Glomerular endothelial cell (primary cell): ENCODE measurements around the gene SERPINA1. TPM values are rescaled to one million over a fixed set of nuclear protein-coding genes. Genes with fewer than 3 reads are reported as not detected.
"Not testable (repeated sequence)": the region's sequence is repeated elsewhere in the genome, so short reads cannot be mapped to it uniquely, and the experiment has no call there.

Source experiments
- DNase-seq: peaks from one replicate; pipeline ENCODE4 v3.0.0-alpha.2; 2011; ENCODE audit warnings: low read depth, low spot score; ENCODE audit errors: extremely low read depth
- total RNA-seq: library from RNA; depleted of rRNA; stranded (reverse); fragments of >200 nt; gene quantifications from 2 replicates; pipeline ENCODE4 v1.2.3, GENCODE V29; 2015

SERPINA1 gene
- total RNA-seq, result 0.87 and 0.88 TPM in 2 replicates

GRCh38 chr14:94388384-94389103, at the start of gene SERPINA1:
TSS of gene SERPINA1 (minus strand) at chr14:94388602. CDS start at chr14:94383237, 5,365 bp downstream.
- no peak for DNase-seq

GRCh38 chr14:94428610-94429009, 40.2 kb upstream of the SERPINA1 start:
- no peak for DNase-seq

- DNase-seq, result no peak
These were observed 38.7 kb upstream of the SERPINA1 start for GRCh38 chr14:94427016-94427613.

GRCh38 chr14:94426526-94426925, 38.1 kb upstream of the SERPINA1 start:
- no peak for DNase-seq

DNA sequence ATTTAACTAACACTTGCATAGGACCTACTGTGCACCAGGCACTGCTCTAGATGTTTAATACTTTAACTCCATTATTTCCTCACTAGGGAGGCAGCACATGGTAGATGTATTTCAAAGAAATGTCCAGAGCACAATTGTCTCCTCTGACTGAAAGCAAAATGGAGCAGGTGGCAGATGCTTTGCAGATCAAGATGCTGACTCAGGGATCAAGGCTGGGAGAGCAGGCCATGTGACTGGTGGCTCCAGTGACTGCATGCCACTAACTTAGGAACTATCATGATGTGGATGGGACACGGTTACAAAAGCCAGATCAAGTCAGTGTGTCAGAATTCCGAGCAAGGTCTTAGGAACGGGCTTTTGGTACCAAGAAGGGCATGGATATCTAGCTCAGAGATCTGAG, 36.0 kb upstream of the SERPINA1 start:
- DNase-seq, result no peak

GRCh38 chr14:94423453-94424056, 35.2 kb upstream of the SERPINA1 start:
- no peak for DNase-seq

DNA sequence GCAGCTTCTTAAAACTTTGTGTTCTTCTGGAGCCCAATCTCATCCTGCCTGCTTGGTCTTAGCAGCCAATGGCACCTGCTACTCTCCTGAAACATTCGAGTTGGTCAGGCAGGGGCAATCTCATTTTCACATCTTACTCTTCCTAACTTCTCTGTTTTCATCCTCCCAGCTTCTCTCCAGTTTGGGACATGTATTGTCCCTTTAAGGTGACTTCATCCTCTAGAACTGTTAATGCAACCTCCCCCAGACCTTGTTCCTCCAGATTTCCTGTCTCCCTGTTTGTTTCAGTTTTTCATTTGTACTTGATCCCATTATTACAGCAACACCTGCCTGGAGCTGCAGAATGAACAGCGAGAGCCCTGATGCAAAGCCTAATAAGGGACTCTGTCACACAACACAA, 32.9 kb upstream of the SERPINA1 start:
- no peak for DNase-seq

DNA sequence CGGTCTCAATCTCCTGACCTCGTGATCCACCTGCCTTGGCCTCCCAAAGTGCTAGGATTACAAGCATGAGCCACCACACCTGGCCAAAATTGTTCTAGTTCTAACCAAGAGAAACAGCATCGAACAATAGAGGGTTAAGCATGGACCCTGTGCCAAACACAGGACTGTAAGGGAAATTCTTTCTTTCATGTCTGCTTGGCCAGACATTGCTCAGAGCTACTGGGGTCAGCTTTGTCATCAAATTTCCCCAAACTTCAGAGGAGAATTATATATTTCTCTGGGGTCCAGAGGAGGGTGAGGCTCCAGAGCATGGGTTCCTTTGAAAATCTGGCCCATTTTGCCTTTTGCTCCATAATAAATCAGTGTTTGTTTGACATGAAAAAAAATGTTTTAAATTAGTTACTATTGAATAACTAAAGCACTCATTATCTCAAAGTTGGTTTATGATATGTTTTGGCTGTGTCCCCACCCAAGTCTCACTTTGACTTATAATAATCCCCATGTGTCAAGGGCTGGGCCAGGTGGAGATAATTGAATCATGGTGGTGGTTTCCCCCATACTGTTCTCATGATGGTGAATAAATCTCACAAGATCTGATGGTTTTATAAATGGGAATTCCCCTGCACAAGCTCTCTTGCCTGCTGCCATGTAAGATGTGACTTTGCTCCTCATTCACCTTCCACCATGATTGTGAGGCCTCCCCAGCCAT, 29.2 kb upstream of the SERPINA1 start:
- DNase-seq, result not testable (repeated sequence)

DNA sequence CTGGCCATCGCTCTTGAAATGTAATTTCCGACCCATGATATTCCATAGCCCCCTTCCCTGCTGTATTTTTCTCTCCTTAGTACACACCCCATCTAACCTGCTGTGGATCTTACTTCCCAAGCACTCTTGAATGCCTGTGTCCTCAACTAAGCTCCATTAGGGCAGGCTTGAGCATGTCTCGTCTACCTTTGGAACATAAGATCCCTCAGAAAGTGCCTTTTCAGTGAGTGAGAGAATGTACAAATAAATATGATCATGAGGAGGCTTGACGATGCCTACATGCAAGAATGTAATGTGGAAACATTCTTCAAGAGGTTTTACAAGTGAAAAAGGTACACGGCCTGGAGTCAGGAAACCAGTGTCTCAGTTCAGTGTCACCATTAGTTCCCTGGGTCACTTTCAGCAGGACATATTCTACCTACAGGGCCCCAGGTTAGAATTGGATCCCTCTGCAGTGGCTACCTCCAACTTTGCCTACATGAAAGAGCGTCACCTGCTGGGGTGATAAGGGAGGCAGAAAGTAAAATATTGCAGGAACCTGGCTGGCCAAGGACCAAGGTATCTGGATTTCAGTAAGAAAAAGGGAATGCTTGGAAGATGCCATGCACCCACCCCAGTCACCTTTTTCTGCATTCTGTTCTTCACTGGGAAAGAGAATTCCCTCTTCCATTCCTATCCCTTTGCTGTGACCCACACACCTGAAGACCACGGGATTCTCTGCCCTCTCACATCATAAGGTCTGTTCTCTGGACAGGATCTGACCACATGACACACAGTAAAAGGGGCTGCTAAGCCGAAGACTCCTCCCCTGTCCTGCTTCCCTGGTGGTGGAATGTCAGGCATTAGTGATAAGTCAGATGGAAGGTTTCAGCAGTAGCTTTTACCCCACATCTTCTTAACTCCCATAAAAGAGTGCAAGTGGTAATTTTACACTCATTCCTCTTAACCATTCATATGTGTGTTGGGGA, 24.6 kb upstream of the SERPINA1 start:
- DNase-seq, result no peak

GRCh38 chr14:94411638-94412037, 23.2 kb upstream of the SERPINA1 start:
- DNase-seq, result no peak

DNA sequence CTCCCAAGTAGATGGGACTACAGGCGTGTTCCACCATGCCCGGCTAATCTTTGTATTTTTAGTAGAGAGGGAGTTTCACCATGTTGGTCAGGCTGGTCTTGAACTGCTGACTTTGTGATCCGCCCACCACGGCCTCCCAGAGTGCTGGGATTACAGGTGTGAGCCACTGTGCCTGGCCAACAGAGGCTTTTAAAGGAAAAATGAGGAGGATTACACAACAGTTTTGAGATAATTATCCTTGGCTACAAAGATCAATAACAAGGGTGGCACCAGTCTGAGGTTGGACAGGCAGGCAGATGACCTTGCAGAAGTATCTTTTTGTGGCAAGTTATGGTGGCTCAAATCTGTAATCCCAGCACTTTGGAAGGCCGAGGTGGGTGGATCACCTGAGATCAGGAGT, 21.0 kb upstream of the SERPINA1 start:
- DNase-seq, result not testable (repeated sequence)

DNA sequence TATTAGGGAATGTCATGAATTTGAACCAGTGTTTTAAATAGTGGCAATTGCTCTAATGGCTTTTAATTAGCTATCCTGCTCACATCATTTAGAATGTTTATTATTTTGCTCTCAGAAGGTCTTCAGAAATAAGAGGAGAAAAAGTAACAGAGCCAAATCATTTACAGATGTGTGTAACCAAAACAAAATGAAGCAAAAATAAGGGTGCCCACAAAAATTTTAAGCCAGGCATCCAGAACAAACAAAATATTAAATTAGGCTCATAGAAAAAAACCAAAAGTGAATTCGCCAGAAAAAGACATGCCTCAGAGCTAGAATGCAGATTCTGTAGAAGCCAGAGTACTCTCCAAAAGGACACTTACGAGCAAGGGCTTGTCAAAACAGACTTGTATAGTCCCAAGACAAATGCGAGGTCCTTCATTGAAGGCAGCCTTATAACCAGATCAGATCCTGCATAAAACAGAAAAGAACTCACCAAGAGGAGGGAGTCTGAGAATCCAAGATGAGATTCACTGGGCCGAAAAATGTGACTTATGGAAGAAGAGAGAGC, 20.2 kb upstream of the SERPINA1 start:
- no peak for DNase-seq

GRCh38 chr14:94407906-94408305, 19.5 kb upstream of the SERPINA1 start:
- no peak for DNase-seq

GRCh38 chr14:94406910-94407309, 18.5 kb upstream of the SERPINA1 start:
- no peak for DNase-seq

DNA sequence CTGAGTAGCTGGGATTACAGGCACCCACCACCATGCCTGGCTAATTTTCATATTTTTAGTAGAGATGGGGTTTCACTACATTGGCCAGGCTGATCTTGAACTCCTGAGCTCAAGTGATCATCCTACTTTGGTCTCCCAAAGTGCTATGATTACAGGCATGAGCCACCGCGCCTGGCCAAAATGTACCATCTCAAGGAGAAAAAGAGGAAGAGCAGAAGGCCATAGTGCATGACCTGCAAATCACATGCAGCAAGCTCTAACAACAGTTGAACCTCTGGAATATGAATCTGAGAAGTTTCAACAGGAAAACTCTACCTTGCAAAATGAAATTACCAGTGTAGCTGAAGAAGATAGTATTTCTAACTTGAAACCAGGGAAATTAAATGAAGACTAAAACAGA, 17.1 kb upstream of the SERPINA1 start:
- DNase-seq, result no peak

DNA sequence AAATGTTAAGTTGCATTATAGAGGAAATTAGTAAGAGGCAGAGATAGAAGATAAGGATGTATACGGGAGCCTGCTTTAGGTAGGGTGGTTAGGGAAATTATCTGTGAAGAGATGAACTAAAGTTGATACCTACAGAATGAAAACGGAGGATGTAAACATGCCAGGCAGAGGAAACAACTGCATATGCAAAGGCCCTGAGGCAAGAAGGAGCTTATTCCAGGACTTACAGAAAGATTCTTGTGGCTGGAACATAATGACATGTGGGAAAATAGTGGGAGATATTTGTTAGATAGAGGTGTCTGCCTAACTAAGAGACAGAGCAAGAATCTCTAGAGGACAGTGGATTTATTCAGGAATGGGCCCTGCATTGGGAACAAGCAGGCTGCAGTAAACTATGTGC, 16.2 kb upstream of the SERPINA1 start:
- no peak for DNase-seq

DNA sequence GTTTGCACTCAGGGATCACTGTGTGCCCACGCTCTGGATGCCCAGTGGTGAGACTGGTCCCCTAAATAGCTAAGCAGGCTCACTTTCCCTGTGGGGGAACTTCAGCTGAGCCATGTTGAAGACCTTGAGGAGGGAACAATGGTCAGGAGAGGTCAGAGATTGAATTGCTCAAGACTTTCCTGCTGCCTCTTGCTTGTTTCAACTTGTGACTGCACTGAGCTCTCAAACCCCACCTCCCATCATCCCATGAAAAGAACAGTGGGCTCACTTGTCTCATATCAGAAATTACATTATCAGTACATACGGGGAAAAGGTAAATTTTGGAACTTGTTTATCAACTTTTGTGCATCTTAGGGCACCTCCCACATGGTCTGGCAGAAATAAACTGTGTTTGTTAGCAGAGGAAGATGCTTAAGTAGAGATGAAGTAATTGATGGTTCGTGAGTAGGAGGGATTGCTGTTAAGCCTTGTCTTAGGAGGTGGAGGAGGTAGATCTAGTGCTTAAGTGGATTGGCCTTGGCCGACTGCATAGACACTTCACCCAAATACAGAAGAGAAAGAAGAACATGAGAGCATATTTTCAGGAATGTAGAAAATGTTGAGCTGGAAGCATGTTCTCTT, 15.0 kb upstream of the SERPINA1 start:
- DNase-seq, result no peak

DNA sequence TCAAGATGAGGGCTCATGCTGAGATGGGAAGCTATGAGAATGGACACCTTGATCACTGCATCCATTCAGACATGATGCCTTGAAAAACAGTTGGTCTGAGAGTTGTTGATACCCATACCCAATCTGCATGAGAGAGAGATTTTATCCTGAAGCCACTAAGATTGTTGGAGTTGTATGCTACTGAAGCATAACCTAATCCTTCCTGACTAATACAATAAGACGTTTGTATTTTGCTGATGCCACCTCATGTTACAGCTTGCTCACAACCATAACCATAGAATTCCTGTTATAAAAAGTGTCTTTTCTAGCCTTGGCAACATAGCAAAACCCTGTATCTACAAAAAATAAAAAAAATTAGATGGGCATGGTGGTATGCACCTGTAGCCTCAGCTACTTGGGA, 12.7 kb upstream of the SERPINA1 start:
- no peak for DNase-seq

DNA sequence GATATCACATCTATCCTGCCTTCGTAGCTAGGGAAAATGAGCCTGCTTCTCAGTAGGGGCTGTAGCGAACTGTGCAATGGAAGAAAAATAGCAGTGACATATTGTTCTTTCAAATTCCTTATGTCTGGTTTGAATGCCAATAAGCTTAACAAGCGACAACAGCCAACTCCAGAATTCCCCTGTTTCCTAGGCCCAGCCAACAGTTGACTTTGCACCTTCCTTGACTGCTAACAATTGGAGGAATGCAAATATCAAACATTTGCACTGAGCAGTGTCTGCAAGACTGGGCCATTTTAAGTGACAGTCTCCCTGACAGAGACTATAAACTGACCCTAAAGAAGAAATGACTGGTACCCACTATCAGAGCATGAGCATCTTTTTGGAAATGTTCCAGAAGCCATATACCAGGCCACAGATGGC, 12.0 kb upstream of the SERPINA1 start:
- DNase-seq, result no peak

DNA sequence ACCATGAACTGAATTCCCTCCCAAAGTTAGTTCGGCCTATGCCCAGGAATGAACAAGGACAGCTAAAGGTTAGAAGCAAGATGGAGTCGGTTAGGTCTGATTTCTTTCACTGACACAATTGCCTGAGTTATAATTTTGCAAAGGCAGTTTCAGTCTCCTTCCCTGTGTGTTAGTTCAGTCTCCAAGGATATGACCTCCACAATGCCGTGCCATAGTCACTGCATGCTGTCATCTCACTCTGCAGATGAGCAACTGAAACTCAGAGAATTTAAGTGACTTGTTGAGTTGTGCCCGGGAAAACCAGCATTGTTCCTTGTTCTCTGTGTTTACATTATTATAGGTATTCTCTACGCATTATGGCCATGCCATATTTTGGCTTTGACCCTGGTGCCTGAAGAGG, 10.1 kb upstream of the SERPINA1 start:
- no peak for DNase-seq
